Astrocyte of the cerebellum (primary cell): ENCODE results near the gene SNRNP48.

Source experiments
- DNase-seq: peaks from one replicate; pipeline ENCODE4 v3.0.0-alpha.2; 2011; ENCODE audit warnings: low read depth
- H3K4me3 ChIP-seq: 2 replicates; pipeline ENCODE4 v1.5.1; 2011; ENCODE audit warnings: mild to moderate bottlenecking, low read depth, low read length, moderate library complexity
- CTCF ChIP-seq: IDR thresholded peaks from 2 replicates; pipeline ENCODE4 v1.5.1; 2012; ENCODE audit warnings: low read length, low read depth, moderate library complexity, mild to moderate bottlenecking; ENCODE audit errors: missing control alignments
- in situ Hi-C: cut with HindIII; loops from 2 replicates; pipeline ENCODE4 v1.10.0; 2017; ENCODE audit warnings: low sequenced_read_pairs

Gene SNRNP48

GRCh38 chr6:7615611-7616383 lies 25.8 kb downstream of the SNRNP48 start:
- in situ Hi-C loops: no loop called here
- peak; percentile 74 for TF ChIP-seq CTCF
- H3K4me3 ChIP-seq: no peak overlapping the region
- peak; percentile 41 for DNase-seq

- no peak for DNase-seq
- no peak overlapping the region for H3K4me3 ChIP-seq
These were observed 28.1 kb downstream of the SNRNP48 start for GRCh38 chr6:7617801-7618764.

GRCh38 chr6:7621761-7622160 lies 31.8 kb downstream of the SNRNP48 start:
- in situ Hi-C loops: no loop called here
- no peak for TF ChIP-seq CTCF
- no peak for DNase-seq
- H3K4me3 ChIP-seq: no peak overlapping the region

More at GRCh38 chr6:7617801-7618764, 28.1 kb downstream of the SNRNP48 start:
- in situ Hi-C loops: no loop called here
- TF ChIP-seq CTCF: no peak

GRCh38 chr6:7624796-7625710 lies 35.1 kb downstream of the SNRNP48 start:
- H3K4me3 ChIP-seq: no peak overlapping the region
- no peak for TF ChIP-seq CTCF
- DNase-seq: no peak
- in situ Hi-C loops: no loop called here

- in situ Hi-C loops: no loop called here
- H3K4me3 ChIP-seq: no peak overlapping the region
- no peak for TF ChIP-seq CTCF
- DNase-seq: no peak
These were observed 38.5 kb downstream of the SNRNP48 start for GRCh38 chr6:7628479-7628878.

GRCh38 chr6:7628909-7629308 lies 38.9 kb downstream of the SNRNP48 start:
- in situ Hi-C loops: no loop called here
- TF ChIP-seq CTCF: no peak
- no peak for DNase-seq

More at GRCh38 chr6:7628909-7629308, 38.9 kb downstream of the SNRNP48 start:
- no peak overlapping the region for H3K4me3 ChIP-seq
